Cardiac muscle cell (in vitro differentiated cells and primary cell): ENCODE results near the gene OR4K2. TPM values are rescaled to one million over a fixed set of nuclear protein-coding genes. Genes with fewer than 3 reads are reported as not detected.

ENCODE experiments used
- DNase-seq, 2 donors: peaks; one replicate each; pipeline versions ENCODE4 v3.0.0 to v3.0.0-alpha.2; 2010 to 2017; ENCODE audit warnings: low read depth in 1 of 2, low spot score in 1 of 2
- H3K27ac ChIP-seq: fragments of 200-600 bp; sonication (generic); 2 replicates; pipeline ENCODE4 v1.5.1; 2016
- H3K27me3 ChIP-seq: fragments of 200-600 bp; sonication (generic); 2 replicates; pipeline ENCODE4 v1.6.0; 2016; ENCODE audit warnings: control low read depth
- H3K36me3 ChIP-seq: fragments of 200-600 bp; sonication (generic); 2 replicates; pipeline ENCODE4 v1.5.1; 2016; ENCODE audit warnings: control low read depth
- H3K4me1 ChIP-seq: fragments of 200-600 bp; sonication (generic); 2 replicates; pipeline ENCODE4 v1.8.1; 2017; ENCODE audit warnings: low read depth, mild to moderate bottlenecking, mixed run types
- H3K4me3 ChIP-seq: fragments of 200-600 bp; sonication (generic); 2 replicates; pipeline ENCODE4 v1.5.1; 2016; ENCODE audit warnings: mild to moderate bottlenecking
- H3K9me3 ChIP-seq: fragments of 200-600 bp; sonication (generic); 2 replicates; pipeline ENCODE4 v1.5.1; 2017; ENCODE audit warnings: low read depth, mild to moderate bottlenecking, control low read depth
- CTCF ChIP-seq: IDR thresholded peaks from 2 replicates; pipeline ENCODE4 v1.5.1; 2012; ENCODE audit warnings: low read depth, mild to moderate bottlenecking, low read length
- polyA plus RNA-seq: library from polyadenylated mRNA; unstranded; fragments of >200 nt; fragmentation: Nextera tagmentation; extraction: Ambion mirVana; gene quantifications from 2 replicates; pipeline ENCODE4 v1.2.1, GENCODE V29; 2016
- total RNA-seq: library from RNA; depleted of rRNA; stranded (reverse); fragments of >200 nt; gene quantifications from 2 replicates; pipeline ENCODE4 v1.2.3, GENCODE V29; 2016

Gene OR4K2
- total and polyA plus RNA-seq, 2 experiments from 2014 or later: not detected

- Histone ChIP-seq H3K4me1 (no peaks in the 10 kb centered on the region), H3K36me3 (no peaks in the 10 kb centered on the region), H3K4me3 (no peak within 1 kb of the TSS), H3K27ac (no peak within 1 kb of the TSS), H3K27me3 (no peaks in the 10 kb centered on the region), H3K9me3 (peaks cover 15% of the 10 kb centered on the region)
- TF ChIP-seq CTCF: no peak
- DNase-seq: no peak
Measured at GRCh38 chr14:19930617-19931016, 55.7 kb downstream of the OR4K2 start, which contains the start of gene OR4K1. Gene OR4K1 (plus strand): TSS chr14:19930917. CDS start chr14:19935667, 4,750 bp downstream.

Other genes with a start within 250 kb of the OR4K2 start
- not detected in 2 replicates for gene OR11H2, start 161.3 kb upstream of the OR4K2 start, total RNA-seq
- gene OR11H2, start 161.3 kb upstream of the OR4K2 start, polyA plus RNA-seq: not detected in 2 replicates
- not detected in 2 replicates for gene OR4Q3, start 131.6 kb upstream of the OR4K2 start, total RNA-seq
- gene OR4Q3, start 131.6 kb upstream of the OR4K2 start, polyA plus RNA-seq: not detected in 2 replicates
- gene OR4M1, start 101.6 kb upstream of the OR4K2 start, total RNA-seq: not detected in 2 replicates
- not detected in 2 replicates for gene OR4M1, start 101.6 kb upstream of the OR4K2 start, polyA plus RNA-seq
- gene OR4N2, start 71.4 kb upstream of the OR4K2 start, total RNA-seq: not detected in 2 replicates
- gene OR4N2, start 71.4 kb upstream of the OR4K2 start, polyA plus RNA-seq: not detected in 2 replicates
- gene OR4K5, start 45.5 kb downstream of the OR4K2 start, total RNA-seq: not detected in 2 replicates
- not detected in 2 replicates for gene OR4K5, start 45.5 kb downstream of the OR4K2 start, polyA plus RNA-seq
- gene OR4K1, start 55.8 kb downstream of the OR4K2 start, total RNA-seq: not detected in 2 replicates
- not detected in 2 replicates for gene OR4K1, start 55.8 kb downstream of the OR4K2 start, polyA plus RNA-seq
- gene OR4K15, start 100.4 kb downstream of the OR4K2 start, total RNA-seq: not detected in 2 replicates
- not detected in 2 replicates for gene OR4K15, start 100.4 kb downstream of the OR4K2 start, polyA plus RNA-seq
- not detected in 2 replicates for gene OR4Q2, start 127.0 kb downstream of the OR4K2 start, total RNA-seq
- not detected in 2 replicates for gene OR4Q2, start 127.0 kb downstream of the OR4K2 start, polyA plus RNA-seq
- not detected in 2 replicates for gene OR4K14, start 144.2 kb downstream of the OR4K2 start, total RNA-seq
- gene OR4K14, start 144.2 kb downstream of the OR4K2 start, polyA plus RNA-seq: not detected in 2 replicates
- not detected in 2 replicates for gene OR4K13, start 160.9 kb downstream of the OR4K2 start, total RNA-seq
- not detected in 2 replicates for gene OR4K13, start 160.9 kb downstream of the OR4K2 start, polyA plus RNA-seq
- gene OR4L1, start 184.9 kb downstream of the OR4K2 start, total RNA-seq: not detected in 2 replicates
- gene OR4L1, start 184.9 kb downstream of the OR4K2 start, polyA plus RNA-seq: not detected in 2 replicates
- not detected in 2 replicates for gene OR4K17, start 235.6 kb downstream of the OR4K2 start, total RNA-seq
- gene OR4K17, start 235.6 kb downstream of the OR4K2 start, polyA plus RNA-seq: not detected in 2 replicates